SK-N-SH (cell line): ENCODE data around the gene CYP27C1. TPM values are rescaled to one million over a fixed set of nuclear protein-coding genes. Genes with fewer than 3 reads are reported as not detected.

Experiments
- CTCF ChIA-PET: fragments of 300-600, 350-600 bp; formaldehyde crosslinking; extraction: SDS; loops from one replicate; lab custom pipeline; 2021; lab: Yijun Ruan, JAX
- POLR2A ChIA-PET: fragments of 350-600 bp; sonication (Branson Sonifier 250); formaldehyde crosslinking; extraction: SDS; loops from one replicate; lab custom pipeline; 2020; ENCODE audit warnings: antibody characterized with exemption, inconsistent platforms; lab: Yijun Ruan, JAX
- DNase-seq: peaks from one replicate; pipeline ENCODE4 v3.0.0; 2012
- H2AFZ ChIP-seq: fragments of 200-600 bp; sonication (generic); 2 replicates; pipeline ENCODE4 v1.8.1; 2016; ENCODE audit warnings: antibody characterized with exemption, mild to moderate bottlenecking, low read depth
- H3F3A ChIP-seq: fragments of 200-600 bp; sonication (generic); replicated peaks from 2 replicates; pipeline ENCODE3; 2016; ENCODE audit warnings: antibody characterized with exemption, mild to moderate bottlenecking; ENCODE audit not compliant: insufficient read depth
- H3K27ac ChIP-seq, 2 experiments: fragments of 200-500 bp in 1 of 2; fragments of 200-600 bp in 1 of 2; sonication (Bioruptor generic) in 1 of 2; sonication (generic), shearing (Covaris generic) in 1 of 2; 2 replicates each; pipeline versions ENCODE4 v1.5.1 to v1.6.1; 2014 to 2016; ENCODE audit warnings: low read depth in 2 of 2, inconsistent platforms in 1 of 2, low read length in 1 of 2, mild to moderate bottlenecking in 1 of 2, mixed read lengths in 1 of 2
- H3K27me3 ChIP-seq: fragments of 200-600 bp; sonication (generic), shearing (Covaris generic); 2 replicates; pipeline ENCODE4 v1.6.1; 2016; ENCODE audit warnings: mixed run types; ENCODE audit not compliant: insufficient read depth
- H3K36me3 ChIP-seq, 2 experiments: fragments of 200-500 bp in 1 of 2; fragments of 200-600 bp in 1 of 2; sonication (Bioruptor generic) in 1 of 2; sonication (generic) in 1 of 2; replicated peaks in 1 of 2; 2 replicates each; pipeline versions ENCODE3 to v1.5.1; 2014 to 2016; ENCODE audit warnings: low read length in 1 of 2, mild to moderate bottlenecking in 1 of 2; ENCODE audit not compliant: insufficient read depth in 2 of 2, control insufficient read depth in 1 of 2
- H3K4me1 ChIP-seq, 2 experiments: fragments of 200-500 bp in 1 of 2; fragments of 200-600 bp in 1 of 2; sonication (Bioruptor generic) in 1 of 2; sonication (generic), shearing (Covaris generic) in 1 of 2; 2 replicates each; pipeline versions ENCODE4 v1.5.1 to v1.6.1; 2014 to 2016; ENCODE audit warnings: low read depth in 1 of 2, low read length in 1 of 2, mixed run types in 1 of 2; ENCODE audit not compliant: insufficient read depth in 2 of 2, control insufficient read depth in 1 of 2
- H3K4me2 ChIP-seq: fragments of 200-600 bp; sonication (generic), shearing (Covaris generic); 2 replicates; pipeline ENCODE4 v1.6.1; 2017; ENCODE audit warnings: mixed run types
- H3K4me3 ChIP-seq, 2 experiments: fragments of 200-500 bp in 1 of 2; fragments of 200-600 bp in 1 of 2; sonication (Bioruptor generic) in 1 of 2; sonication (generic), shearing (Covaris generic) in 1 of 2; 2 replicates each; pipeline versions ENCODE4 v1.5.1 to v1.8.1; 2014 to 2016; ENCODE audit warnings: low read depth in 2 of 2, inconsistent platforms in 1 of 2, low read length in 1 of 2, mild to moderate bottlenecking in 1 of 2, mixed read lengths in 1 of 2, moderate library complexity in 1 of 2
- H3K79me2 ChIP-seq: fragments of 200-600 bp; sonication (generic); 2 replicates; pipeline ENCODE4 v1.8.1; 2017; ENCODE audit warnings: mild to moderate bottlenecking; ENCODE audit not compliant: insufficient read depth
- H3K9ac ChIP-seq: fragments of 200-600 bp; sonication (generic); 2 replicates; pipeline ENCODE4 v1.6.1; 2017; ENCODE audit warnings: mixed run types
- H3K9me2 ChIP-seq: fragments of 200-600 bp; sonication (generic); 2 replicates; pipeline ENCODE4 v1.6.1; 2017; ENCODE audit warnings: mixed run types
- H3K9me3 ChIP-seq: fragments of 200-600 bp; sonication (generic); 2 replicates; pipeline ENCODE4 v1.6.1; 2017; ENCODE audit warnings: mixed run types, mild to moderate bottlenecking, moderate library complexity
- H4K20me1 ChIP-seq: fragments of 200-600 bp; sonication (generic); 2 replicates; pipeline ENCODE4 v1.6.1; 2017; ENCODE audit warnings: mild to moderate bottlenecking, mixed run types; ENCODE audit not compliant: insufficient read depth
- CHD2 ChIP-seq: fragments of 150-350 bp; IDR thresholded peaks from 2 replicates; pipeline ENCODE4 v1.6.1; 2018; ENCODE audit warnings: low read length; ENCODE audit not compliant: partially characterized antibody
- EP300 ChIP-seq, 2 experiments: IDR thresholded peaks; 2 replicates each; pipeline versions ENCODE4 v1.4.0 to v1.6.1; 2012; ENCODE audit warnings: borderline replicate concordance in 1 of 2, low read depth in 1 of 2, low read length in 1 of 2
- FOSL2 ChIP-seq: IDR thresholded peaks from 2 replicates; pipeline ENCODE4 v1.4.0; 2012; ENCODE audit warnings: low read depth, mild to moderate bottlenecking, moderate library complexity, borderline replicate concordance
- FOXM1 ChIP-seq: IDR thresholded peaks from 2 replicates; pipeline ENCODE4 v1.4.0; 2012; ENCODE audit warnings: low read depth, mild to moderate bottlenecking
- JUND ChIP-seq: IDR thresholded peaks from 2 replicates; pipeline ENCODE4 v1.4.0; 2012
- NRF1 ChIP-seq: IDR thresholded peaks from 2 replicates; pipeline ENCODE4 v1.6.1; 2012; ENCODE audit warnings: low read depth, mild to moderate bottlenecking, low read length
- POLR2AphosphoS5 ChIP-seq: IDR thresholded peaks from 2 replicates; pipeline ENCODE4 v1.6.1; 2012; ENCODE audit warnings: low read depth, low read length
- RAD21 ChIP-seq: IDR thresholded peaks from 2 replicates; pipeline ENCODE4 v1.6.1; 2012; ENCODE audit warnings: mild to moderate bottlenecking, low read length
- RCOR1 ChIP-seq: fragments of 150-350 bp; IDR thresholded peaks from 2 replicates; pipeline ENCODE4 v1.6.1; 2017; ENCODE audit warnings: antibody characterized with exemption, low read length
- RFX5 ChIP-seq: IDR thresholded peaks from 2 replicates; pipeline ENCODE4 v1.6.1; 2012; ENCODE audit warnings: mild to moderate bottlenecking, improper control_type of control experiment, low read length
- RXRA ChIP-seq: IDR thresholded peaks from 2 replicates; pipeline ENCODE4 v1.4.0; 2012; ENCODE audit warnings: low read depth, mild to moderate bottlenecking, borderline replicate concordance
- SMC3 ChIP-seq: IDR thresholded peaks from 2 replicates; pipeline ENCODE4 v1.6.1; 2012; ENCODE audit warnings: low read depth, low read length, improper control_type of control experiment
- TAF1 ChIP-seq: IDR thresholded peaks from 2 replicates; pipeline ENCODE4 v1.6.1; 2012; ENCODE audit warnings: low read depth, mild to moderate bottlenecking, low read length, moderate library complexity, borderline replicate concordance
- TCF12 ChIP-seq: IDR thresholded peaks from 2 replicates; pipeline ENCODE4 v1.4.0; 2012
- WGBS: methylation state at CpG from one replicate; pipeline ENCODE4 v1.1.6; 2017; ENCODE audit warnings: low lambda C conversion rate; 5-methylcytosine and 5-hydroxymethylcytosine counted together
- polyA plus RNA-seq, 3 experiments: library from polyadenylated mRNA; depleted of rRNA; stranded (reverse); fragments of >200 nt; gene quantifications; 2 replicates each; pipeline ENCODE4 v1.2.3, GENCODE V29; 2012
- TF ChIP-seq, protein P1 (sequence below): IDR thresholded peaks from 2 replicates; pipeline ENCODE4 v1.4.0; 2012; ENCODE audit warnings: low read depth
- TF ChIP-seq, protein P2 (sequence below): fragments of 150-350 bp; IDR thresholded peaks from 2 replicates; pipeline ENCODE4 v1.6.1; 2017; ENCODE audit warnings: antibody characterized with exemption, low read length, low read depth, borderline replicate concordance
- TF ChIP-seq, protein P3 (sequence below): IDR thresholded peaks from 2 replicates; pipeline ENCODE4 v1.4.0; 2012; ENCODE audit warnings: low read depth, borderline replicate concordance

Gene CYP27C1
- polyA plus RNA-seq, 1 of the 3 experiments (the other 2 are of a cell fraction): not detected

DNA sequence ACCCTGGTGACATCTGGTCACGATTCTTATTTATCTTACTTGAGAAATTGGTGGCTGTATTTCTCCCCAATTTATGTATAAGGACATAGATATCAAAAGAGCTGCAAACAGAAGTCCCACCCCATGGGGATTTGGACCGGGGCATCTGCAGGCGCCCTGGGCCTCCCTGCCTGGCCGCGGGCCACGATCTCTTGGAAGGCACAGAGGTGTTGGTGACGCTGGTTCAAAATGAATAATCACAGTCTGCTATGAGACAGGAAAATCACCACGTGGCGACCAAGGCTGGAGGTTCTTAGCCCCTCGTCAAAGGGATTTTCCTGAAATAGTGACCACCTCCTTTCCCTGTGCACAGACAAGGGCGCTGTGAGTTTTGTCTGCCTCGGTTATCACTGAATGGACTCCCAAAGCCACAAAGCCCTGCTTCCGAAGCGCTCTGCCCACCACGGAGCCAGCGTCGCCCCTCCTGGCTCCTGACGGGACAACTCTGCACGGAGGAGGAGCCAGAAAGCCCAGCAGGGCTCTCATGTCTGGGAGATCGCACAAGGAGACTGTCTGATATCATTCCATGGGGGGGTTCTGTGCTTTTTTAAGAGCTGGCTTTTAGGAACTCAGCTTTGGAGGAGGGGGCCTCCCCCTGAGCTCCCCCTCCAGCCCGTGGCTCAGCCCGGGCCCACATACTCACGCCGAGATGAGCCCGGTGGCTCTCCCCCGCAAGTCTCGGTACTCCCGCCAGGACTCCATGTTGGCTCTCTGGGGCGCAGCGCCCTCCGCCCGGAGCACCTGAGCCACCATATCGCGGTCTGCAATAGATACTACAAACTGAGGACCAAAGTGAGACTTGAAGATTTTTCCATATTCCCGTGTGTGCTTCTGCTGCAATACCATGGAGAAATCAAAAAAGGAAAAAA lies 14.6 kb downstream of the CYP27C1 start:
- CTCF ChIA-PET: interaction anchor here (1.2 to 3.2 kb wide), 2 partner anchors 8 to 274 kb away, joined by 7 to 12 read pairs; no protein-coding TSS in a partner anchor
- POLR2A ChIA-PET: no interaction called here
- Histone ChIP-seq H3K4me3 (no peak overlapping the region), H3K36me3 (no peaks in the 10 kb centered on the region), H3K4me1 (peaks cover 0 to 10% of the 10 kb centered on the region in 2 experiments; a peak in 2 of 4 replicates), H2AFZ (no peak overlapping the region), H3K9me2 (no peaks in the 10 kb centered on the region), H4K20me1 (no peaks in the 10 kb centered on the region), H3K9ac (no peak overlapping the region), H3K4me2 (no peak overlapping the region), H3K79me2 (no peaks in the 10 kb centered on the region), H3K9me3 (no peaks in the 10 kb centered on the region), H3K27me3 (no peaks in the 10 kb centered on the region; the same call in 1 of the 2 replicates), H3F3A (no peaks in the 10 kb centered on the region), H3K27ac (no peak overlapping the region)
- no peak for DNase-seq
- no peak for TF ChIP-seq RXRA
- TF ChIP-seq, protein P1, sequence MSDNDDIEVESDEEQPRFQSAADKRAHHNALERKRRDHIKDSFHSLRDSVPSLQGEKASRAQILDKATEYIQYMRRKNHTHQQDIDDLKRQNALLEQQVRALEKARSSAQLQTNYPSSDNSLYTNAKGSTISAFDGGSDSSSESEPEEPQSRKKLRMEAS: no peak
- no peak for TF ChIP-seq CHD2
- no peak for TF ChIP-seq RCOR1
- no peak for TF ChIP-seq SMC3
- TF ChIP-seq JUND: no peak
- no peak for TF ChIP-seq NRF1
- TF ChIP-seq, protein P2, sequence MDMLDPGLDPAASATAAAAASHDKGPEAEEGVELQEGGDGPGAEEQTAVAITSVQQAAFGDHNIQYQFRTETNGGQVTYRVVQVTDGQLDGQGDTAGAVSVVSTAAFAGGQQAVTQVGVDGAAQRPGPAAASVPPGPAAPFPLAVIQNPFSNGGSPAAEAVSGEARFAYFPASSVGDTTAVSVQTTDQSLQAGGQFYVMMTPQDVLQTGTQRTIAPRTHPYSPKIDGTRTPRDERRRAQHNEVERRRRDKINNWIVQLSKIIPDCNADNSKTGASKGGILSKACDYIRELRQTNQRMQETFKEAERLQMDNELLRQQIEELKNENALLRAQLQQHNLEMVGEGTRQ: no peak
- TF ChIP-seq EP300 (IDR thresholded peaks at IDR 0.05; ENCODE audit: borderline replicate concordance in 1 of 2, low read depth in 1 of 2, low read length in 1 of 2): no peak
- TF ChIP-seq, protein P3, sequence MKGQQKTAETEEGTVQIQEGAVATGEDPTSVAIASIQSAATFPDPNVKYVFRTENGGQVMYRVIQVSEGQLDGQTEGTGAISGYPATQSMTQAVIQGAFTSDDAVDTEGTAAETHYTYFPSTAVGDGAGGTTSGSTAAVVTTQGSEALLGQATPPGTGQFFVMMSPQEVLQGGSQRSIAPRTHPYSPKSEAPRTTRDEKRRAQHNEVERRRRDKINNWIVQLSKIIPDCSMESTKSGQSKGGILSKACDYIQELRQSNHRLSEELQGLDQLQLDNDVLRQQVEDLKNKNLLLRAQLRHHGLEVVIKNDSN: no peak
- TF ChIP-seq POLR2AphosphoS5: no peak
- TF ChIP-seq RAD21: no peak
- TF ChIP-seq FOXM1: no peak
- no peak for TF ChIP-seq TCF12
- no peak for TF ChIP-seq FOSL2
- TF ChIP-seq RFX5: no peak
- TF ChIP-seq TAF1: no peak
- 83% methylated on average over 26 of the region's 35 CpGs for WGBS
